GM23338 (cell line): ENCODE measurements around the gene BCAR3.

Experiments used
- CREB1 ChIP-seq: fragments of 250-450 bp; sonication (Bioruptor Pico); IDR thresholded peaks from 2 replicates; pipeline ENCODE4 v1.5.0; 2020; ENCODE audit warnings: low read depth, mild to moderate bottlenecking, moderate library complexity
- CTCF ChIP-seq, 2 experiments: fragments of 200-600 bp in 1 of 2; sonication (generic) in 1 of 2; conservative IDR thresholded peaks; 2 replicates each; pipeline versions ENCODE4 v1.5.1 to v1.6.1; 2016 to 2017; ENCODE audit warnings: antibody characterized with exemption in 2 of 2, low read depth in 2 of 2, mild to moderate bottlenecking in 2 of 2, moderate library complexity in 1 of 2
- ETS1 ChIP-seq: IDR thresholded peaks from 2 replicates; pipeline ENCODE4 v1.6.1; 2016; ENCODE audit warnings: antibody characterized with exemption
- EZH2 ChIP-seq: fragments of 200-600 bp; sonication (generic); IDR thresholded peaks from one replicate; pipeline ENCODE4 v1.8.0; 2017; ENCODE audit warnings: antibody characterized with exemption, mild to moderate bottlenecking, low read depth; ENCODE audit not compliant: unreplicated experiment
- EZH2phosphoT487 ChIP-seq: fragments of 200-600 bp; sonication (generic); IDR thresholded peaks from one replicate; pipeline ENCODE4 v1.8.1; 2018; ENCODE audit warnings: antibody characterized with exemption; ENCODE audit not compliant: unreplicated experiment
- POLR2AphosphoS5 ChIP-seq: IDR thresholded peaks from 2 replicates; pipeline ENCODE4 v1.6.1; 2016; ENCODE audit warnings: antibody characterized with exemption, low read depth
- REST ChIP-seq: IDR thresholded peaks from one replicate; pipeline ENCODE4 v1.6.1; 2018; ENCODE audit warnings: antibody characterized with exemption; ENCODE audit not compliant: unreplicated experiment
- ZNF462 ChIP-seq: fragments of 250-450 bp; sonication (Bioruptor Pico); IDR thresholded peaks from 2 replicates; pipeline ENCODE4 v1.5.0; 2020; ENCODE audit warnings: mild to moderate bottlenecking, moderate library complexity

- TF ChIP-seq EZH2 (no peak), POLR2AphosphoS5 (no peak), CTCF (conservative IDR thresholded peaks at IDR 0.05; ENCODE audit: low read depth in 2 of 2) (no peak), EZH2phosphoT487 (no peak), CREB1 (CRISPR knock-in tag) (no peak), ETS1 (no peak), REST (no peak), ZNF462 (CRISPR knock-in tag) (no peak)
These were observed 21.2 kb upstream of the BCAR3 start for GRCh38 chr1:93702828-93703183.
